Esophagus muscularis mucosa (tissue), 4 donors: Measurements from ENCODE around the gene RAD51AP2. TPM values are rescaled to one million over a fixed set of nuclear protein-coding genes. Genes with fewer than 3 reads are reported as not detected.
A peak's percentile ranks its signal among the peaks of the same experiment; 100 is the strongest.

Experiments
- DNase-seq: peaks from one replicate; pipeline ENCODE4 v3.0.0-alpha.2; 2017; ENCODE audit errors: extremely low spot score
- H3K27ac ChIP-seq, 4 donors: fragments of 200-600 bp; sonication (generic); replicated peaks in 1 of 4; 1 replicate in 3 of 4; 2 replicates in 1 of 4; pipeline ENCODE4 v1.5.1; 2016 to 2019; ENCODE audit warnings: mild to moderate bottlenecking in 1 of 4
- H3K27me3 ChIP-seq, 4 donors: fragments of 200-600 bp; sonication (generic); one replicate each; pipeline versions ENCODE4 v1.5.1 to v1.6.0; 2016 to 2019
- H3K36me3 ChIP-seq, 4 donors: fragments of 200-600 bp; sonication (generic); one replicate each; pipeline ENCODE4 v1.5.1; 2016 to 2019
- H3K4me1 ChIP-seq, 4 donors: fragments of 200-600 bp; sonication (generic); one replicate each; pipeline ENCODE4 v1.5.1; 2016 to 2019
- H3K4me3 ChIP-seq, 4 donors: fragments of 200-600 bp; sonication (generic); 1 replicate in 2 of 4; 2 replicates in 2 of 4; pipeline ENCODE4 v1.5.1; 2016 to 2019; ENCODE audit warnings: mild to moderate bottlenecking in 4 of 4, moderate library complexity in 1 of 4
- H3K9me3 ChIP-seq, 4 donors: fragments of 200-600 bp; sonication (generic); 1 replicate in 3 of 4; 2 replicates in 1 of 4; pipeline ENCODE4 v1.5.1; 2016 to 2019
- CTCF ChIP-seq, 3 experiments: fragments of 200-600 bp in 2 of 3; fragments of 450-650 bp in 1 of 3; sonication (generic) in 2 of 3; IDR thresholded peaks; one replicate each; pipeline ENCODE4 v1.5.1; 2017 to 2019; ENCODE audit warnings: antibody characterized with exemption in 3 of 3, mild to moderate bottlenecking in 2 of 3, moderate library complexity in 1 of 3
- EP300 ChIP-seq: sonication (generic); formaldehyde crosslinking; IDR thresholded peaks from one replicate; pipeline ENCODE4 v1.6.1; 2017; ENCODE audit warnings: antibody characterized with exemption
- POLR2A ChIP-seq: fragments of 450-650 bp; IDR thresholded peaks from one replicate; pipeline ENCODE4 v1.6.1; 2017; ENCODE audit warnings: antibody characterized with exemption, moderate library complexity, mild to moderate bottlenecking, low read depth
- POLR2AphosphoS5 ChIP-seq, 2 donors: sonication (generic); formaldehyde crosslinking; IDR thresholded peaks; one replicate each; pipeline ENCODE4 v1.6.1; 2017; ENCODE audit warnings: antibody characterized with exemption in 2 of 2
- WGBS: methylation state at CpG from one replicate; pipeline ENCODE4 v1.1.5; 2018; 5-methylcytosine and 5-hydroxymethylcytosine counted together
- intact Hi-C: fragments of 100-400 bp; cut with DNase I; formaldehyde crosslinking; loops from one replicate; pipeline ENCODE4 v1.15.1; 2023
- total RNA-seq, 4 donors: library from RNA; depleted of rRNA; stranded (reverse); fragments of >200 nt; gene quantifications; one replicate each; pipeline versions ENCODE4 v1.1.0 to v1.2.1, GENCODE V29; 2016

Gene RAD51AP2
- total RNA-seq, 4 donors from 2014 or later, result not detected

DNA sequence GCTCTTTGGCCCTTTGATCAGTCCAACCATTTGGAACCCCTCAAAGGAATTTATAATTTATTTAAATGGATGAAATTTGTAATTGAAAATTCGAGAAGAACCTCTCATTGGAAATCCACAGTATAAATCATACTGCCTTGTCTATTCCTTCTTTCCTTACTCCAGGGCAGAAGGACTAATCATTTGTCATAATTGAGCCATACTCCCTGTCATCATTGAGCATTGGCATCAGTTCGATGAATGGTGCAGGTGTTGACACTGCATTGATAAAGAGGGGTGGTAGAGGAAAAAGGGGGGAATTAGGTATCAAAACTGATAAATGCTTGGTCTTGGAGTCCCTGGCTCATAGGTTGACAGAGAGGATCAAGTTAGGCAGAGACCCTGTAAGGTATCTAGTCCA lies 24.2 kb upstream of the RAD51AP2 start:
- intact Hi-C loops, result no loop called here
- no peak for DNase-seq
- Histone ChIP-seq H3K9me3 (no peaks in the 10 kb centered on the region), H3K36me3 (no peaks in the 10 kb centered on the region), H3K4me3 (no peak overlapping the region), H3K4me1 (peaks cover 6 to 37% (median 31%) of the 10 kb centered on the region in 4 donors), H3K27ac (no peak overlapping the region), H3K27me3 (peaks cover 0 to 3% (median 2%) of the 10 kb centered on the region in 4 donors)
- WGBS, result 93% methylated on average over 2 of the region's 2 CpGs
- no peak for TF ChIP-seq POLR2AphosphoS5 (IDR thresholded peaks at IDR 0.05)
- TF ChIP-seq CTCF (IDR thresholded peaks at IDR 0.05), result no peak
- no peak for TF ChIP-seq POLR2A
- TF ChIP-seq EP300, result no peak

DNA sequence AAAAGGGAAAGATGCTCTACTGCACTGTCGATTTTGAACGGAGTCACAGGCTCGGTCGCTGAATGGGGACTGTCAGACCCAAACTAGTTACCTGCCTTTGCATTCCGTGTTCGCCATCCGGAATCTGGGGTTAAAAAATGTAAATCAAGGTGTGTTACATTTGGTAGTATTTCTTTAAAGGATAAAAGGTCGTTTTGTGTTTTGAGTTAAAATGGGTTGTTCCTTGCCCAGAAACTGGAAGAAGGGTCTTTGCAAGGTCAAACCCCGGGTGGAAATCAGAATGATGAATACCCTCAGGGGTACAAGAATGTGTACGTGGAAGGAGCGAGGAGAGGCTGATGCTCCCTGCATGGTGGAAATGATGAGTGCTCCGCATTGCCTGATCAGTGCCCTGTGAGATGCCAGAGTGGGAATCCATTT lies 23.3 kb upstream of the RAD51AP2 start:
- Histone ChIP-seq H3K27ac (no peak overlapping the region), H3K4me1 (peaks cover 6 to 37% (median 31%) of the 10 kb centered on the region in 4 donors), H3K27me3 (peaks cover 0 to 3% (median 2%) of the 10 kb centered on the region in 4 donors), H3K4me3 (peak overlapping the region; percentile 51 to 71 (median 62)), H3K9me3 (no peaks in the 10 kb centered on the region), H3K36me3 (no peaks in the 10 kb centered on the region)
- intact Hi-C loops, result no loop called here
- 11% methylated on average over 12 of the region's 12 CpGs for WGBS
- DNase-seq, result no peak
- TF ChIP-seq EP300 (no peak), POLR2AphosphoS5 (IDR thresholded peaks at IDR 0.05) (no peak), CTCF (IDR thresholded peaks at IDR 0.05) (no peak), POLR2A (no peak)

- intact Hi-C loops, result no loop called here
- 4% methylated on average over 21 of the region's 21 CpGs for WGBS
- peaks cover 0 to 3% (median 2%) of the 10 kb centered on the region in 4 donors for H3K27me3 ChIP-seq
- peaks cover 6 to 37% (median 31%) of the 10 kb centered on the region in 4 donors for H3K4me1 ChIP-seq
- H3K9me3 ChIP-seq, result no peaks in the 10 kb centered on the region
- no peak for DNase-seq
- peak overlapping the region; percentile 51 to 71 (median 62) for H3K4me3 ChIP-seq
- no peaks in the 10 kb centered on the region for H3K36me3 ChIP-seq
- H3K27ac ChIP-seq, result peak overlapping the region; percentile 72 to 85 (median 83)
- TF ChIP-seq EP300, result no peak
- TF ChIP-seq POLR2A, result no peak
- TF ChIP-seq POLR2AphosphoS5 (IDR thresholded peaks at IDR 0.05), result no peak
- TF ChIP-seq CTCF (IDR thresholded peaks at IDR 0.05), result no peak
Measured at GRCh38 chr2:17540813-17541530, 22.7 kb upstream of the RAD51AP2 start.

GRCh38 chr2:17540093-17540812 lies 22.0 kb upstream of the RAD51AP2 start, which contains the start of gene VSNL1:
Gene VSNL1, plus strand, starts transcription at chr2:17540696. Its CDS starts 51,379 bp downstream, at chr2:17592075.
- Histone ChIP-seq H3K27ac (peak within 1 kb of the TSS; percentile 72 to 85 (median 83)), H3K4me3 (peak within 1 kb of the TSS; percentile 51 to 71 (median 62)), H3K36me3 (no peaks in the 10 kb centered on the region), H3K4me1 (peaks cover 6 to 37% (median 31%) of the 10 kb centered on the region in 4 donors), H3K9me3 (no peaks in the 10 kb centered on the region), H3K27me3 (peaks cover 0 to 3% (median 2%) of the 10 kb centered on the region in 4 donors)
- under 1% methylated on average over 38 of the region's 43 CpGs for WGBS
- DNase-seq, result no peak
- TF ChIP-seq CTCF (IDR thresholded peaks at IDR 0.05) (peak in 1 of 3 experiments; percentile 8), POLR2A (no peak), POLR2AphosphoS5 (IDR thresholded peaks at IDR 0.05) (peak; percentile 20 to 47), EP300 (no peak)
- intact Hi-C loops, result no loop called here
